BE2C (cell line): ENCODE measurements around the gene USP9X.
"Not testable (repeated sequence)": the region's sequence is repeated elsewhere in the genome, so short reads cannot be mapped to it uniquely, and the experiment has no call there.

ENCODE experiments used
- DNase-seq: peaks from one replicate; pipeline ENCODE4 v3.0.0-alpha.2; 2020
- H3K27me3 ChIP-seq: fragments of 250-450 bp; sonication (Bioruptor Pico); 2 replicates; pipeline ENCODE4 v1.5.1; 2020; ENCODE audit warnings: mild to moderate bottlenecking
- H3K36me3 ChIP-seq: fragments of 250-450 bp; sonication (Bioruptor Pico); 2 replicates; pipeline ENCODE4 v1.5.1; 2020; ENCODE audit warnings: mild to moderate bottlenecking
- H3K4me1 ChIP-seq: fragments of 250-450 bp; sonication (Bioruptor Pico); 2 replicates; pipeline ENCODE4 v1.5.1; 2020
- H3K4me3 ChIP-seq: 2 replicates; pipeline ENCODE4 v1.5.1; 2011; ENCODE audit warnings: low read depth, low read length
- H3K9me3 ChIP-seq: fragments of 250-450 bp; sonication (Bioruptor Pico); 2 replicates; pipeline ENCODE4 v1.5.1; 2020
- CTCF ChIP-seq: IDR thresholded peaks from 2 replicates; pipeline ENCODE4 v1.5.1; 2012; ENCODE audit warnings: mild to moderate bottlenecking, low read depth, low read length

Gene USP9X

DNA sequence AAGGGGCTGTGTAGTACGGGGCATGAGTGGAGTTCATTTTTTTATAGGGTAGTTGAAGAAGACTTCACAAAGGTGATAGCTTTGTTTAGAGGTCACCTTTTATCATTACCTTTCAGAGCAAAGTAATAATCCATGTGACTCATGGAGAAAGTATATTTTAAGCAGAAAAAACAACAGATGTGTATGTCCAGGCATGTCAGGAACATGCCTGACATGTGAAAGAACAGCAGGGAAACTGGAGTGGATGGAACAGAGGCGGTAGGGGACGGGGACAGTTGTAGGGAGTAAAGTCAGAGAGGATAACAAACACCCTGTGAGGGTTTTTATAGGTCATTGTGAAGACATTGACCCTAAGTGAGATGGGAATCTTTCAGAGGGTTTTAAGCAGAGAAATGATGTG is 107.6 kb downstream of the USP9X start:
- H3K27me3 ChIP-seq, result no peaks in the 10 kb centered on the region
- H3K9me3 ChIP-seq, result no peaks in the 10 kb centered on the region
- H3K4me1 ChIP-seq, result no peaks in the 10 kb centered on the region
- H3K4me3 ChIP-seq, result no peak overlapping the region
- H3K36me3 ChIP-seq, result peaks cover 8% of the 10 kb centered on the region; the same call in 1 of the 2 replicates
- no peak for DNase-seq
- no peak for TF ChIP-seq CTCF

DNA sequence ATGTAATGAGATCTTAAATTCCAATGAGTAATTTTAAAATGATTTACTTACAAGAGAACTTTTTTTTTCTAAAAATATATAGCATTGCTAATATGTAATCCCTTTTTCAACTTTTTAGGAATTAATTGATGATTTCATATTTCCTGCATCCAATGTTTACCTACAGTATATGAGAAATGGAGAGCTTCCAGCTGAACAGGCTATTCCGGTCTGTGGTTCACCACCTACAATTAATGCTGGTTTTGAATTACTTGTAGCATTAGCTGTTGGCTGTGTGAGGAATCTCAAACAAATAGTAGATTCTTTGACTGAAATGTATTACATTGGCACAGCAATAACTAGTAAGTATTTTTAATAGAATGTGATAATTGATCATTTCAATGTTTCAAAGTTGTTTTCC is 113.2 kb downstream of the USP9X start:
- Histone ChIP-seq H3K9me3 (no peaks in the 10 kb centered on the region), H3K4me1 (no peaks in the 10 kb centered on the region), H3K27me3 (no peaks in the 10 kb centered on the region), H3K36me3 (peaks cover 15% of the 10 kb centered on the region), H3K4me3 (no peak overlapping the region)
- TF ChIP-seq CTCF, result no peak
- no peak for DNase-seq

GRCh38 chrX:41200785-41201184 is 115.5 kb downstream of the USP9X start:
- peaks cover 20% of the 10 kb centered on the region for H3K36me3 ChIP-seq
- DNase-seq, result no peak
- H3K4me1 ChIP-seq, result no peaks in the 10 kb centered on the region
- H3K27me3 ChIP-seq, result no peaks in the 10 kb centered on the region
- no peak for TF ChIP-seq CTCF
- H3K4me3 ChIP-seq, result no peak overlapping the region
- H3K9me3 ChIP-seq, result no peaks in the 10 kb centered on the region

- Histone ChIP-seq H3K4me1 (no peaks in the 10 kb centered on the region), H3K4me3 (no peak overlapping the region), H3K36me3 (peaks cover 15% of the 10 kb centered on the region), H3K9me3 (no peaks in the 10 kb centered on the region), H3K27me3 (no peaks in the 10 kb centered on the region)
- DNase-seq, result no peak
- TF ChIP-seq CTCF, result no peak
Measured at GRCh38 chrX:41209853-41210252, 124.6 kb downstream of the USP9X start.

DNA sequence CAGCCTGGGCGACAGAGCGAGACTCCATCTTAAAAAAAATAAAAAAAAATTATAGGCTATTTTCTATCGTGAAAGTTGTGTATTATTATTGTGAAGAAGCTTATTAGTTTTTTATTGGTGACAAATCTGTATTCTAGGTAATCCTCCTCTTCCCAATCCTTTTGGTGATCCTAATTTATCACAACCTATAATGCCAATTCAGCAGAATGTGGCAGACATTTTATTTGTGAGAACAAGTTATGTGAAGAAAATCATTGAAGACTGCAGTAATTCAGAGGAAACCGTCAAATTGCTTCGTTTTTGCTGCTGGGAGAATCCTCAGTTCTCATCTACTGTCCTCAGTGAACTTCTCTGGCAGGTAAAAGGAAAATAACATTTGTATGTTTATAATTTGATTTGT is 139.4 kb downstream of the USP9X start:
- no peak for DNase-seq
- no peaks in the 10 kb centered on the region for H3K4me1 ChIP-seq
- no peak overlapping the region for H3K4me3 ChIP-seq
- no peaks in the 10 kb centered on the region for H3K27me3 ChIP-seq
- TF ChIP-seq CTCF, result no peak
- H3K36me3 ChIP-seq, result peaks cover 21% of the 10 kb centered on the region; the same call in 1 of the 2 replicates
- no peaks in the 10 kb centered on the region for H3K9me3 ChIP-seq

DNA sequence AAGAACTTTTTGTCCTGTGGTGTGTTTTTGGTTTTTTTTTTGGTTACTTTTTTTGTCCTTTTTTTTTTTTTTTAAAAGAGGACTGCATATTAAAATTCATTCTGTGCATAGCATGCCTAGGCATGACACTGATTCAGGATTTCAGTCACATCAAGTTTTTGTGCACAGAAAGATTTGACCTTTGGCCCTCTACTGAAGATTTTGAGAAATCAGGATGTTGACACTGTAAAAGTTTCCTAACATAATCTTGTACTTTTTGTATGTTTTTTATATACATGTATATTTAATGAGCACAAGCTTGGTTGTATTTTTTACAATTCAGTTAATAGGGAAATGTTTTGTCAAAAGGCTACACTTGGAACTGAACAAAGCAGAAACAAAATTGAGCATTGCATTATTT is 148.7 kb downstream of the USP9X start:
- Histone ChIP-seq H3K36me3 (peaks cover 6% of the 10 kb centered on the region), H3K4me1 (no peaks in the 10 kb centered on the region), H3K27me3 (no peaks in the 10 kb centered on the region), H3K4me3 (no peak overlapping the region), H3K9me3 (no peaks in the 10 kb centered on the region)
- TF ChIP-seq CTCF, result no peak
- DNase-seq, result no peak

- H3K27me3 ChIP-seq, H3K36me3 ChIP-seq, H3K4me3 ChIP-seq, DNase-seq, H3K4me1 ChIP-seq, H3K9me3 ChIP-seq: not testable (repeated sequence)
Measured at GRCh38 chrX:41234471-41234870, 149.2 kb downstream of the USP9X start.
